HUES48 (cell line): ENCODE results near the gene RAD51B.

ENCODE experiments used
- H3K27ac ChIP-seq: one replicate; pipeline ENCODE4 v1.7.0; 2013; ENCODE audit warnings: low read depth, low read length, inconsistent platforms
- H3K27me3 ChIP-seq: 2 replicates; pipeline ENCODE4 v1.6.1; 2013; ENCODE audit warnings: mild to moderate bottlenecking, low read length; ENCODE audit not compliant: control insufficient read depth, insufficient read depth
- H3K36me3 ChIP-seq: 2 replicates; pipeline ENCODE4 v1.6.1; 2013; ENCODE audit warnings: low read length; ENCODE audit not compliant: control insufficient read depth, insufficient read depth
- H3K4me1 ChIP-seq: 2 replicates; pipeline ENCODE4 v1.6.1; 2013; ENCODE audit warnings: mild to moderate bottlenecking, low read length; ENCODE audit not compliant: control insufficient read depth, insufficient read depth
- H3K4me3 ChIP-seq: 2 replicates; pipeline ENCODE4 v1.5.1; 2013; ENCODE audit warnings: mild to moderate bottlenecking, low read depth, low read length
- H3K9ac ChIP-seq: 2 replicates; pipeline ENCODE4 v1.6.1; 2013; ENCODE audit warnings: mild to moderate bottlenecking, low read depth, low read length, moderate library complexity
- H3K9me3 ChIP-seq: 2 replicates; pipeline ENCODE4 v1.6.1; 2013; ENCODE audit warnings: low read length; ENCODE audit not compliant: control insufficient read depth, insufficient read depth

The RAD51B gene

DNA sequence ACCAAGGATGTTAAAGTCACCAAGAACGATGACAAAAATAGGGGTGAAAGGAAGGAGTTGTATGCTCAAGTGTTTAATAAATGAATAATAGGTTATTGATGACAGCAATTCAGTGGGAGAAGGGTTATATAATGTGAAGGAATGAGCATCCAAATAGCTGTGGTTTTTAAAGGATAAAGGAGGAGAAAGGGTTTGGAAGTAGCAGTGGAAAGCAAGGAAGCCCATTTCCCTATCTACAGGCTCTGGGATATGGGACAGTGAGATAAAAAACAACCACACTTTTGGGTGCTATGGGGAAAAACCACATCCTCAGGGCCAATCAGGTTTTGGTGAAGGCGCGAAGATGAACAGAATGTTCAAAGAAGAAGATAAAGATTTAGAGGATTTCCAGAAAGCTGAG, 714.7 kb downstream of the RAD51B start:
- no peak overlapping the region for H3K4me3 ChIP-seq
- peaks cover 15% of the 10 kb centered on the region; the same call in 1 of the 2 replicates for H3K9me3 ChIP-seq

DNA sequence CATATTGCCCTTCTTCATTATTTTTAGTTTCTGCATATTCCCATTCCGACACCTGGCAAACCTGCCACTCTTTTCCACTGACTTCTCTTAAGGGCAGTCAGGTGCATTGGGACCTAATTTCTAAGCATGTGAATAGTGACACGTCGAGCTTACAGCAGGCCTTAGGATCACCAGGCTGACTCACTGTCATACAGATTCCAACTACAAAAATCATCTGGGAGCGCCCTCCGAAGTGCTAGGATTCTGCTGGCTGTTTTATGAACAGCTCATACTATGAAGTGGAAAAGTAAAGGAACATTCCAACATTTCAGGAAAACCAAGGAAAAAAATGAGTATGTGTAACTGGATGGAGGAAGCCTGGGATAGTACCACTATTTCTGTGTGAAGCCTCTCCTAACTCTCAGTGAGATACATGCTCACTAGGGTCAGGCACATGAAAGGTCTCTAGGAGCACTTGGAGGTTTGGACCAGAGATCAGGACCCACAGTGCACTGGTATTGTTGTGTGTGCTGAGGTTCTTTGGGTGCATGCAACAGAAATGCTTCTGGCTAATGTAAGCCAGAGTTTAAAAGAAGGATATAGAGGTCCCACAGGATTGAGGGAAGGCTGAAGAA, 715.9 kb downstream of the RAD51B start:
- Histone ChIP-seq H3K9me3 (0 out of 2 replicates have a peak, but pooled peaks cover 5% of the 10 kb centered on the region), H3K9ac (no peak overlapping the region), H3K4me1 (no peaks in the 10 kb centered on the region; the same call in 1 of the 2 replicates), H3K27me3 (no peaks in the 10 kb centered on the region), H3K36me3 (no peaks in the 10 kb centered on the region), H3K4me3 (no peak overlapping the region), H3K27ac (no peak overlapping the region)

More for the DNA sequence above, 714.7 kb downstream of the RAD51B start:
- no peak overlapping the region for H3K27ac ChIP-seq
- no peaks in the 10 kb centered on the region for H3K36me3 ChIP-seq
- no peak overlapping the region for H3K9ac ChIP-seq
- H3K4me1 ChIP-seq: no peaks in the 10 kb centered on the region; the same call in 1 of the 2 replicates
- H3K27me3 ChIP-seq: no peaks in the 10 kb centered on the region

DNA sequence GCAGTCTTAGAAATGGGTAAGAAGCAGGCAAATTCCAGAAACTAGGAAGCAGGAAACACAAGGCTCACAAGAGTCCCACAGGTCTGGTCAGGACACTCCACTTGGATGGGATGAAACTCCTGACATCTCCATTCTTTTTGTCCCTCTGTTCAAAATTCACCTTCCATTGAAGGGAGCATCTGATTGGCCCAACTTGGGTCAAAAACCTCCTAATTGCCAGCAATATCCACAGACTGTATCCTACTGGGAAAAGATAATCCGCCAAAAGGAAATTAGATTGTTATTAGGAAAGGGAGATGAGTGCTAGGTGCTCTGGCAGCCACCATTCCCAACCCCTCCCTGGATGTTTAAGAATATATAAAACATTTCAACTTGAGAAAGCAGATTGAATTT, 716.4 kb downstream of the RAD51B start:
- H3K27me3 ChIP-seq: no peaks in the 10 kb centered on the region
- no peak overlapping the region for H3K9ac ChIP-seq
- no peak overlapping the region for H3K27ac ChIP-seq
- H3K9me3 ChIP-seq: 0 out of 2 replicates have a peak, but pooled peaks cover 3% of the 10 kb centered on the region
- no peaks in the 10 kb centered on the region for H3K36me3 ChIP-seq
- H3K4me1 ChIP-seq: no peaks in the 10 kb centered on the region; the same call in 1 of the 2 replicates
- H3K4me3 ChIP-seq: no peak overlapping the region

DNA sequence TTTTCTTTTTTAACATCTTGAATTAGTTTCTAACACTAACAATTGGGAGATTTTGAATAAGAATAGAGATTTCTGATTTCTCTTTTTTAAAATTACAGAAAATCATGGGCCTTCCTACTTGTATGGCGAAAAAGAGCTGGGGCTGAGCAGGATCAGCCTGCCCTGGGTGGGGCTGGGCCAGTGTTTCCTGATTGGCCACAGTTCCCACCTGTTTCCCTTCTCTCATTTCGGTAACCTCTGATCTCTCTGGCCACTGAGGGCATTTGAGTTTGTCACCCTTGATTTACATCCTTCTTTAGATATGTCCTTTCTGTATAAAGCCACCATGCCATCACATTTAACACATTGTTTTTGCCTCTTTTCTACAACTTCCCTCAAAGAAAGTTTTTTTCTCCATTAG, 719.1 kb downstream of the RAD51B start:
- no peak overlapping the region for H3K4me3 ChIP-seq
- no peak overlapping the region for H3K27ac ChIP-seq
- no peaks in the 10 kb centered on the region for H3K36me3 ChIP-seq
- H3K4me1 ChIP-seq: no peaks in the 10 kb centered on the region; the same call in 1 of the 2 replicates
- H3K27me3 ChIP-seq: no peaks in the 10 kb centered on the region
- H3K9me3 ChIP-seq: no peaks in the 10 kb centered on the region
- no peak overlapping the region for H3K9ac ChIP-seq

DNA sequence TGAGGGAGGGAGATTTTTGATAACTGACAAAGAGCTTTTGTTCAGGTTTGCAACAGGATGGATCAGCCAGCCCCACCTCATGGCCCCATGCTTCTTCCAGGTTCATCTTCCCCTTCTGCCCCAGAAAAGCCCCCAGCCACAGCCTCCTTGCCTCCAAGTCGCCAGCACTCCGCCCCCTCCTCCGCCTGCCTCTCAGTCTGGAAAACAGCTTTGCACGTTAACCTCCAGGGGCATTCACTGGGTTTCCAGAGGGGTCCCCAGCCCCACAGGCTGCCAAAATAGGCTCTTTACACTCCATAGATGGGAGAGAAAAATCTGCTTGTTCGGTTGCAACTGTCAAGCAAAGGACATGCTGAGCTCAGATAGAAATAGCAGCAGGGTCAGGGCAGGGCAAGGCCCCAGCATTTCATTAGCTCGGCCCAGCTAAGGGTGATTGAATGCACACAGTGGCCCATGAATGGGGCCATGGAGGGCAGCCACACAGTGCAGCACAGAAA, 719.7 kb downstream of the RAD51B start:
- Histone ChIP-seq H3K4me3 (no peak overlapping the region), H3K9me3 (no peaks in the 10 kb centered on the region), H3K9ac (no peak overlapping the region), H3K36me3 (no peaks in the 10 kb centered on the region), H3K4me1 (no peaks in the 10 kb centered on the region; the same call in 1 of the 2 replicates), H3K27me3 (no peaks in the 10 kb centered on the region), H3K27ac (no peak overlapping the region)

DNA sequence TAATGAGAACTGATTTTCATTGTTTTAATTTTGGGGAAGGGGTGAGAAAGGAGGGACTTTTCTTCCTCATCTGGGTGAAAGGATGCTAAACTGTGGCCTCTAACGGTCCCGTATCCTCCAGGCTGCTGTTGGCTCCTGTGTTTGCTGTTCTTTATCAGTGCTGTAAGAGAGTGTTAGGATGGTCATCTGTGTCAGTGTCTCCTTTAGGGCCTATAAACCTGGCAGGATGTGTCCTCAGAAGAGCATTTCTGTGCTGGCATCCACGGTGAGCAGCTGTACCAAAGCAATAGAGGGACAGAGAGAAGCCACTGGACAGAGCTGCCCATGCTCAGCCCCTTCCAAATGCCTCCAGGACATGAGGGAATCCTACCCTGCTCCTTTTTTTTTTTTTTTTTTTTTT, 720.2 kb downstream of the RAD51B start:
- Histone ChIP-seq H3K4me3 (no peak overlapping the region), H3K27ac (no peak overlapping the region), H3K36me3 (no peaks in the 10 kb centered on the region), H3K9ac (no peak overlapping the region), H3K27me3 (no peaks in the 10 kb centered on the region), H3K4me1 (no peaks in the 10 kb centered on the region; the same call in 1 of the 2 replicates), H3K9me3 (no peaks in the 10 kb centered on the region)

DNA sequence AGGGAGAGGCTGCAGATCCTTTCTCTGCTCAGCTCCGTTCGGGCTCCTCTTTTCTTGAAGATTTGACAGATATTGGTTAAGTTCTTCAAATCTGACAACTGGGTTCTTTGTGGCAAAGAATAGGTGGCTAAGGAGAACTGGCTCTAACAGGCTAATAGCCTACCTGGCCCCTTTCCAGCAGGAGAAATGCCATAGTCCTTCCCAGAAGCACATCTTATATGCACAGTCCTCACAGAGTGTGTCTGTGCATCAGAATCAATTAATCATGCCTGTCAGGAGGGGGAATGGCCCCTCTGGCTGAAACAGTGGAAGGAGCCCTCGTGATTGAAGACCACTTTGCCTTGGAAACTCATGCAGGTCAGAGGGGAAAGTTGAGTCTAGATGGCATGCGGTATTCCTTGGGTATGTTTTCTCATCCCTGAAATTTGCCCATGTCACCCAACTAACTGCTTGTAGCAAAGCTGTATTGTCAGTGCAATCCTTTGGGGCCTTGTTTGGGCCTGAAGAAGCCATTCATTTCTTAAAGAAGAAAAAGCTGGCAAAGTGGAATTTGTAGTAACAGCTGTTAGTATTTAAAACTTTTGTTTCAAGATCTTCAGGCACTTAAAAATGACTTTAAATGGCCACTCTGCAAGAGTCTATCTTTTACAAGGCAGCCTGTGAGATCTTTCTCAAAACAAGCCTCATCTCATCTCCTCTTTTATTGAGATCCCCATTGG, 721.8 kb downstream of the RAD51B start:
- Histone ChIP-seq H3K9ac (no peak overlapping the region), H3K9me3 (no peaks in the 10 kb centered on the region), H3K36me3 (no peaks in the 10 kb centered on the region), H3K27me3 (no peaks in the 10 kb centered on the region), H3K4me3 (no peak overlapping the region), H3K27ac (no peak overlapping the region), H3K4me1 (no peaks in the 10 kb centered on the region; the same call in 1 of the 2 replicates)

DNA sequence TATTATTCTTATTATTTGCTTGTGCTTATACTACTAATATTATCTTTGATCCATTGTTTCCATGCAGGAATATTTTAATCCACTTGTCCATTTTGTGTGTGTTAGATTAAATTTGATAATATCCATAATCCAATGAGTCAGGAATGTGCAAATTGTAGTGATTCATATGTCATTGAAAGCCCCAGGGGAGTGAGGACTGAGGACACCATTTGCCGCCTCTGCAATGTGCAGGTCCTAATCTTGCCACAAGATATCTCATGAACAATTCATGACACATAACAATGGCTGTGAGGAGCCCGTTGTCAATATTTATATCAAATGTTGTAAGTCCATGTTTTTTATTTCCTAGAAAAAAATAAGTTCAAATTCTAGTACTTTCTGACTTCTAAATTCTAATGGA, 722.8 kb downstream of the RAD51B start:
- H3K27me3 ChIP-seq: no peaks in the 10 kb centered on the region
- no peaks in the 10 kb centered on the region for H3K36me3 ChIP-seq
- no peak overlapping the region for H3K4me3 ChIP-seq
- no peak overlapping the region for H3K27ac ChIP-seq
- H3K9ac ChIP-seq: no peak overlapping the region
- peaks cover under 1% of the 10 kb centered on the region; the same call in 1 of the 2 replicates for H3K4me1 ChIP-seq
- H3K9me3 ChIP-seq: no peaks in the 10 kb centered on the region

DNA sequence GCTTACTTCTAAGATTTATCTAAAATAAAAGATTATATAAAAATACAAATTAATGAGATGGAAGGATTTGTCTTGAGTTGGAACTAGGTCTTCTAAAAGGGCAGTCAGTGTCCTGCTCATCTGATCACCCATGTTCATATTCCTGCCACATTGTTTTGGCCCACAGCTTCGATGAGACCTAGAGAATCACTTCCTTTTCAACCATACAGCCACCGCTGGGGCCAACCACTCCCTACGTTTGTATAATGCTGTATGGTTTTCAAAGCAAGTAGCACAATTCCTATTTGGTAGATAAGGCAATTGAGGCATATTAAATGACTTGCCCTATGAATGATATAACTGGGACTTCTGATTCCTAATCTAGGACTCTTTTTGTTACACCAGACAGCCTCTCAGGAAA, 723.9 kb downstream of the RAD51B start:
- H3K4me3 ChIP-seq: no peak overlapping the region
- H3K36me3 ChIP-seq: no peaks in the 10 kb centered on the region
- H3K4me1 ChIP-seq: peaks cover 12% of the 10 kb centered on the region
- H3K27me3 ChIP-seq: no peaks in the 10 kb centered on the region
- no peaks in the 10 kb centered on the region for H3K9me3 ChIP-seq
- no peak overlapping the region for H3K9ac ChIP-seq
- no peak overlapping the region for H3K27ac ChIP-seq

DNA sequence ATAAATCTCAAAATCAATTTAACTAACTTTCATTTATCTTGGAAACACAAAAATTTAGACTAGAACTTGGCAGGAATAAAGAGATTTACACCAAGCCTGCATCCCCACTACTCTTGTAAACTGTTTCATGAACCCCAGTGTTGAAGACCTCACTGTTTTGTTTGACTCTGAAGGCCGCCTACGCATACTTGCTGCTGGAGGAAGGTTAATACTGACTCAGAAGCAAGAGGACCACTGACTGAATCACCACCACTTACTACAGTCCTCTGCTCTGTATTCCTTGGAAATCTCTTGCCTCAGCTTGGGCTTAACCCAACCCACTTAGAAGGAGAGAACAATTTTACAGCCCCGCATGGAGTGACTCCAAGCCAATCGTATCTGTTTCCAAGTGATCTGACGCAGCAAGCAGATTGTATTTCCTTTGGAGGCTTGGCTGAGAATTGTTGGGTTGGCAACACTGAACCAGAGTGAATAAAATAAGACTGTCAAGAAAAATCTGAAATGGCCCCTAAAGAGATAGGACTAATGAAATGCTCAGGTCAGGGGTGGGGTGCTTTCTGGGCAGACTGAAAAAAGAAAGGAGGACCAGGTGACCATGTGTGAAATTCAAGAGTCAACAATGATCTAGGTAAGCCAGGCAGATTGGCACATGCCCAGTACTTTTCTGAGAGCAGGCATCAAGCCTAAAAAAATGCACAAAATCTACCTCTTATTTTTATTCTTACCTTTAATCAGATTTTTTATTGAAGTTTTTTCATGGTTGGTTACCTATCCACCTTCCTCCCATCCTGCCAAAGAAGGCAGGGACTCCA, 724.7 kb downstream of the RAD51B start:
- Histone ChIP-seq H3K9ac (no peak overlapping the region), H3K9me3 (no peaks in the 10 kb centered on the region), H3K4me3 (no peak overlapping the region), H3K27me3 (no peaks in the 10 kb centered on the region), H3K36me3 (no peaks in the 10 kb centered on the region), H3K4me1 (peaks cover 19% of the 10 kb centered on the region), H3K27ac (no peak overlapping the region)
